CD4-positive, alpha-beta T cell (primary cell): ENCODE measurements around the gene MORN3. TPM values are rescaled to one million over a fixed set of nuclear protein-coding genes. Genes with fewer than 3 reads are reported as not detected.

Experiments
- ATAC-seq: fragments of 200-7000 bp; cut with Tn5 transposase; one replicate; pipeline ENCODE4 v1.10.0; 2022; ENCODE audit warnings: mild to moderate bottlenecking; ENCODE audit not compliant: poor library complexity
- CTCF ChIA-PET: fragments of 350-600 bp; sonication (Branson Sonifier 250); formaldehyde crosslinking; loops from one replicate; lab custom pipeline; 2021; ENCODE audit warnings: antibody characterized with exemption, inconsistent platforms; lab: Charles Lee
- POLR2A ChIA-PET: fragments of 350-600 bp; sonication (Branson Sonifier 250); formaldehyde crosslinking; loops from one replicate; lab custom pipeline; 2021; ENCODE audit warnings: antibody characterized with exemption, inconsistent platforms; lab: Charles Lee
- DNase-seq, 14 experiments: peaks; one replicate each; pipeline ENCODE4 v3.0.0-alpha.2; 2013 to 2020; ENCODE audit warnings: mixed read lengths in 2 of 14
- H3K27ac ChIP-seq, 2 donors: one replicate each; pipeline versions ENCODE4 v1.5.1 to v1.7.0; 2013; ENCODE audit warnings: low read length in 2 of 2, low read depth in 1 of 2, mild to moderate bottlenecking in 1 of 2
- H3K27me3 ChIP-seq, 2 experiments: 1 replicate in 1 of 2; 2 replicates in 1 of 2; pipeline versions ENCODE4 v1.6.1 to v1.7.0; 2013; ENCODE audit warnings: low read length in 2 of 2, control low read depth in 1 of 2, mild to moderate bottlenecking in 1 of 2, moderate library complexity in 1 of 2; ENCODE audit not compliant: insufficient read depth in 2 of 2, control insufficient read depth in 1 of 2
- H3K36me3 ChIP-seq: one replicate; pipeline ENCODE4 v1.6.1; 2013; ENCODE audit warnings: low read length, control low read depth; ENCODE audit not compliant: insufficient read depth
- H3K4me1 ChIP-seq: one replicate; pipeline ENCODE4 v1.6.1; 2013; ENCODE audit warnings: low read length, control low read depth; ENCODE audit not compliant: insufficient read depth
- H3K4me3 ChIP-seq: one replicate; pipeline ENCODE4 v1.5.1; 2013; ENCODE audit warnings: mild to moderate bottlenecking, low read length, moderate library complexity
- H3K9me3 ChIP-seq, 2 experiments: 1 replicate in 1 of 2; 2 replicates in 1 of 2; pipeline versions ENCODE4 v1.6.1 to v1.7.0; 2013; ENCODE audit warnings: low read length in 2 of 2, mild to moderate bottlenecking in 2 of 2, control low read depth in 1 of 2, moderate library complexity in 1 of 2; ENCODE audit not compliant: control insufficient read depth in 1 of 2, insufficient read depth in 1 of 2
- H3K27ac Mint-ChIP-seq: one replicate; pipeline ENCODE4 v1.8.0; 2020; ENCODE audit warnings: mixed read lengths
- H3K27me3 Mint-ChIP-seq: one replicate; pipeline ENCODE4 v1.8.0; 2021; ENCODE audit warnings: mixed read lengths
- H3K36me3 Mint-ChIP-seq: one replicate; pipeline ENCODE4 v1.8.0; 2021; ENCODE audit warnings: low read depth, mixed read lengths
- H3K4me1 Mint-ChIP-seq: one replicate; pipeline ENCODE4 v1.8.0; 2021; ENCODE audit warnings: low read depth, mixed read lengths
- H3K4me3 Mint-ChIP-seq: one replicate; pipeline ENCODE4 v1.8.0; 2020; ENCODE audit warnings: mild to moderate bottlenecking, mixed read lengths
- H3K9me3 Mint-ChIP-seq: one replicate; pipeline ENCODE4 v1.8.0; 2020; ENCODE audit warnings: mixed read lengths
- CTCF ChIP-seq: fragments of 200-600 bp; IDR thresholded peaks from one replicate; pipeline ENCODE4 v1.8.0; 2022; ENCODE audit warnings: antibody characterized with exemption, mild to moderate bottlenecking
- intact Hi-C, 2 experiments: fragments of 100-400 bp; cut with DNase I in 1 of 2; cut with micrococcal nuclease in 1 of 2; formaldehyde crosslinking; loops; one replicate each; pipeline versions ENCODE4 v1.15.1 to v1.9.0; 2023 to 2025; cut with DNase I, micrococcal nuclease
- total RNA-seq, 174 experiments: library from RNA in 2 of 174; stranded (reverse) in 2 of 174; gene quantifications; one replicate each; pipeline ENCODE4 v1.2.3 and lab custom pipeline; 2021 to 2026

MORN3 gene
- total RNA-seq, 2 experiments from 2014 or later = 9.8 to 11.9 TPM

- Mint-ChIP-seq H3K27me3 (no peaks in the 10 kb centered on the region), H3K27ac (peak overlapping the region; percentile 33), H3K36me3 (peaks cover 25% of the 10 kb centered on the region), H3K9me3 (no peaks in the 10 kb centered on the region), H3K4me3 (no peak overlapping the region), H3K4me1 (peaks cover 32% of the 10 kb centered on the region)
- CTCF ChIA-PET = interaction anchor here (1.0 to 2.1 kb wide), 3 partner anchors 17 to 99 kb away, joined by 3 to 6 read pairs (median 4); no protein-coding TSS in a partner anchor
- no peak for TF ChIP-seq CTCF
- intact Hi-C loops = no loop called here
- Histone ChIP-seq H3K4me1 (peaks cover 47% of the 10 kb centered on the region), H3K36me3 (peaks cover 13% of the 10 kb centered on the region), H3K4me3 (no peak overlapping the region), H3K27ac (no peak overlapping the region), H3K27me3 (no peaks in the 10 kb centered on the region), H3K9me3 (no peaks in the 10 kb centered on the region)
- ATAC-seq = no peak
- no peak for DNase-seq
- POLR2A ChIA-PET = interaction anchor here (1.1 to 4.6 kb wide), 3 partner anchors 16 to 23 kb away, joined by 4 to 24 read pairs (median 7); partner anchors contain the start of gene ORAI1
Observed at GRCh38 chr12:121651320-121651719, 18.1 kb downstream of the MORN3 start.

GRCh38 chr12:121649819-121650353 lies 19.6 kb downstream of the MORN3 start:
- no peak overlapping the region for H3K27ac ChIP-seq
- no peak for TF ChIP-seq CTCF
- peak in 3 of 14 experiments; percentile 68 to 79 (median 77) for DNase-seq
- no peaks in the 10 kb centered on the region for H3K9me3 ChIP-seq
- H3K4me1 ChIP-seq = peaks cover 47% of the 10 kb centered on the region
- peaks cover 17% of the 10 kb centered on the region for H3K36me3 ChIP-seq
- no peak overlapping the region for H3K4me3 ChIP-seq
- no peaks in the 10 kb centered on the region for H3K27me3 ChIP-seq
- CTCF ChIA-PET = interaction anchor here (1.0 to 1.5 kb wide), 6 partner anchors 10 to 97 kb away, joined by 3 to 5 read pairs (median 3); no protein-coding TSS in a partner anchor
- peak overlapping the region; percentile 71 for H3K27ac Mint-ChIP-seq
- H3K4me1 Mint-ChIP-seq = peaks cover 27% of the 10 kb centered on the region
- peaks cover 25% of the 10 kb centered on the region for H3K36me3 Mint-ChIP-seq
- H3K27me3 Mint-ChIP-seq = no peaks in the 10 kb centered on the region
- peak; percentile 67 for ATAC-seq
- POLR2A ChIA-PET = interaction anchor here (0.8 to 4.6 kb wide), 6 partner anchors 10 to 22 kb away, joined by 3 to 24 read pairs (median 6); partner anchors contain the start of gene ORAI1
- intact Hi-C loops = no loop called here
- H3K9me3 Mint-ChIP-seq = no peaks in the 10 kb centered on the region
- no peak overlapping the region for H3K4me3 Mint-ChIP-seq

GRCh38 chr12:121649322-121649721 lies 20.1 kb downstream of the MORN3 start:
- Histone ChIP-seq H3K9me3 (no peaks in the 10 kb centered on the region), H3K4me1 (peaks cover 46% of the 10 kb centered on the region), H3K27ac (peak overlapping the region in 1 of 2 donors; percentile 38), H3K36me3 (peaks cover 17% of the 10 kb centered on the region), H3K4me3 (no peak overlapping the region), H3K27me3 (no peaks in the 10 kb centered on the region)
- no peaks in the 10 kb centered on the region for H3K9me3 Mint-ChIP-seq
- ATAC-seq = no peak
- no peak for TF ChIP-seq CTCF
- DNase-seq = no peak
- CTCF ChIA-PET = interaction anchor here (1.0 to 1.2 kb wide), 5 partner anchors 10 to 97 kb away, joined by 3 to 5 read pairs (median 3); no protein-coding TSS in a partner anchor
- H3K27ac Mint-ChIP-seq = peak overlapping the region; percentile 71
- peaks cover 27% of the 10 kb centered on the region for H3K4me1 Mint-ChIP-seq
- H3K36me3 Mint-ChIP-seq = peaks cover 30% of the 10 kb centered on the region
- H3K27me3 Mint-ChIP-seq = no peaks in the 10 kb centered on the region
- H3K4me3 Mint-ChIP-seq = no peak overlapping the region
- POLR2A ChIA-PET = interaction anchor here (0.7 to 4.6 kb wide), 5 partner anchors 12 to 137 kb away, joined by 3 to 24 read pairs (median 3); partner anchors contain the start of gene ORAI1
- intact Hi-C loops = no loop called here
